Cardiac muscle cell (in vitro differentiated cells and primary cell): ENCODE results near the gene PLCD4. TPM values are rescaled to one million over a fixed set of nuclear protein-coding genes. Genes with fewer than 3 reads are reported as not detected.
A peak's percentile ranks its signal among the peaks of the same experiment; 100 is the strongest.

Experiments used
- DNase-seq, 2 donors: peaks; one replicate each; pipeline versions ENCODE4 v3.0.0 to v3.0.0-alpha.2; 2010 to 2017; ENCODE audit warnings: low read depth in 1 of 2, low spot score in 1 of 2
- H3K27ac ChIP-seq: fragments of 200-600 bp; sonication (generic); 2 replicates; pipeline ENCODE4 v1.5.1; 2016
- H3K27me3 ChIP-seq: fragments of 200-600 bp; sonication (generic); 2 replicates; pipeline ENCODE4 v1.6.0; 2016; ENCODE audit warnings: control low read depth
- H3K36me3 ChIP-seq: fragments of 200-600 bp; sonication (generic); 2 replicates; pipeline ENCODE4 v1.5.1; 2016; ENCODE audit warnings: control low read depth
- H3K4me1 ChIP-seq: fragments of 200-600 bp; sonication (generic); 2 replicates; pipeline ENCODE4 v1.8.1; 2017; ENCODE audit warnings: low read depth, mild to moderate bottlenecking, mixed run types
- H3K4me3 ChIP-seq: fragments of 200-600 bp; sonication (generic); 2 replicates; pipeline ENCODE4 v1.5.1; 2016; ENCODE audit warnings: mild to moderate bottlenecking
- H3K9me3 ChIP-seq: fragments of 200-600 bp; sonication (generic); 2 replicates; pipeline ENCODE4 v1.5.1; 2017; ENCODE audit warnings: low read depth, mild to moderate bottlenecking, control low read depth
- polyA plus RNA-seq: library from polyadenylated mRNA; unstranded; fragments of >200 nt; fragmentation: Nextera tagmentation; extraction: Ambion mirVana; gene quantifications from 2 replicates; pipeline ENCODE4 v1.2.1, GENCODE V29; 2016
- total RNA-seq: library from RNA; depleted of rRNA; stranded (reverse); fragments of >200 nt; gene quantifications from 2 replicates; pipeline ENCODE4 v1.2.3, GENCODE V29; 2016
- TF ChIP-seq, protein P1 (sequence below): IDR thresholded peaks from 2 replicates; pipeline ENCODE4 v1.5.1; 2012; ENCODE audit warnings: low read depth, mild to moderate bottlenecking, low read length

The PLCD4 gene
- total and polyA plus RNA-seq, 2 experiments from 2014 or later, result 1.6 to 3.3 TPM

DNA sequence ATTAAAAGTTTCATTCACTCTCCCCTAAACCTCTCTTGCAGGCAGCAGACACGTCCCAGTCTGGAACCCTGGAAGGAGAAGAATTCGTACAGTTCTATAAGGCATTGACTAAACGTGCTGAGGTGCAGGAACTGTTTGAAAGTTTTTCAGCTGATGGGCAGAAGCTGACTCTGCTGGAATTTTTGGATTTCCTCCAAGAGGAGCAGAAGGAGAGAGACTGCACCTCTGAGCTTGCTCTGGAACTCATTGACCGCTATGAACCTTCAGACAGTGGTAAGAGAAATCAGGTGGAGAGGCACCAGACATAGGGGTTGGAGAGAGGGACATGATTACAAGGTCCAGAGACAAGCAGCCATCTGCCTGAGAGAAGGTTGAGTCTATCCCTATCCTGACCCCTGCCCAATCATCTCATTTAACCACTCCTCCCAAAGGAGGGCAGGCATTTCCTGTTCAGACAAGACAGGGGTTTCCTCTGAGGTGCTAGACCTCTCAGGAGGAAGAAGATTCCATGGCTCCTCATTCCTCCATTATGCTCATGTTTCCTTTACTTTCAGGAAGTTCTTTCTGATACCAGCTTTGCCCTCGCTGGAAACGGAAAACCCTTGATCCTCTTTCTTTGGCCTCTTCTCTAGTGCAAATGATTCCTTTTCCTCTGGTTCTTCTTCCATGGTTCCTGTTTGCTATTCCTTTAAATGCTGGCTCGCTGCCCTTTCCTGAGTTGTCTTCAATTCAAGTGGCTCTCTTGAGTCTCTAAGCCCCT lies 15.1 kb downstream of the PLCD4 start:
- no peak overlapping the region for H3K27ac ChIP-seq
- TF ChIP-seq, protein P1, sequence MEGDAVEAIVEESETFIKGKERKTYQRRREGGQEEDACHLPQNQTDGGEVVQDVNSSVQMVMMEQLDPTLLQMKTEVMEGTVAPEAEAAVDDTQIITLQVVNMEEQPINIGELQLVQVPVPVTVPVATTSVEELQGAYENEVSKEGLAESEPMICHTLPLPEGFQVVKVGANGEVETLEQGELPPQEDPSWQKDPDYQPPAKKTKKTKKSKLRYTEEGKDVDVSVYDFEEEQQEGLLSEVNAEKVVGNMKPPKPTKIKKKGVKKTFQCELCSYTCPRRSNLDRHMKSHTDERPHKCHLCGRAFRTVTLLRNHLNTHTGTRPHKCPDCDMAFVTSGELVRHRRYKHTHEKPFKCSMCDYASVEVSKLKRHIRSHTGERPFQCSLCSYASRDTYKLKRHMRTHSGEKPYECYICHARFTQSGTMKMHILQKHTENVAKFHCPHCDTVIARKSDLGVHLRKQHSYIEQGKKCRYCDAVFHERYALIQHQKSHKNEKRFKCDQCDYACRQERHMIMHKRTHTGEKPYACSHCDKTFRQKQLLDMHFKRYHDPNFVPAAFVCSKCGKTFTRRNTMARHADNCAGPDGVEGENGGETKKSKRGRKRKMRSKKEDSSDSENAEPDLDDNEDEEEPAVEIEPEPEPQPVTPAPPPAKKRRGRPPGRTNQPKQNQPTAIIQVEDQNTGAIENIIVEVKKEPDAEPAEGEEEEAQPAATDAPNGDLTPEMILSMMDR, result no peak
- peak; percentile 31 to 54 for DNase-seq
- H3K27me3 ChIP-seq, result no peaks in the 10 kb centered on the region
- no peaks in the 10 kb centered on the region for H3K4me1 ChIP-seq
- no peaks in the 10 kb centered on the region for H3K9me3 ChIP-seq
- H3K4me3 ChIP-seq, result no peak overlapping the region
- no peaks in the 10 kb centered on the region for H3K36me3 ChIP-seq

DNA sequence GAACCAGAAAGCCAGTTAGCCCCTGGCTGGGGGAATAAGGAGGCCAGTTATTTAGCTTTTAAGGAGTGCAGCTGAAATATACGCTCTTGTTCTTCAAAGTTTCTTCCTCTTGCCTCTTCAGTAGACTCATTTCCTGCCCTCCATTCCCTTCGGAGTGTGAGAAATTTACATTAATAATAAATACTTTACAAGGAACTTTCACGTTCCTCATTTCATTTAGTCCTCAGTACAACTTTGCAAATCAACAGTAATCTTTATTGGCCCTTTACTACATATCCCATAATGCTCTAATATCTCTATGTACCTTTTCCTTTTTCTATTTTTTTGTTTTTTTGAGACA lies 15.6 kb downstream of the PLCD4 start:
- Histone ChIP-seq H3K27me3 (no peaks in the 10 kb centered on the region), H3K4me1 (no peaks in the 10 kb centered on the region), H3K27ac (no peak overlapping the region), H3K4me3 (no peak overlapping the region), H3K9me3 (no peaks in the 10 kb centered on the region), H3K36me3 (no peaks in the 10 kb centered on the region)
- TF ChIP-seq, protein P1, result no peak
- DNase-seq, result no peak

DNA sequence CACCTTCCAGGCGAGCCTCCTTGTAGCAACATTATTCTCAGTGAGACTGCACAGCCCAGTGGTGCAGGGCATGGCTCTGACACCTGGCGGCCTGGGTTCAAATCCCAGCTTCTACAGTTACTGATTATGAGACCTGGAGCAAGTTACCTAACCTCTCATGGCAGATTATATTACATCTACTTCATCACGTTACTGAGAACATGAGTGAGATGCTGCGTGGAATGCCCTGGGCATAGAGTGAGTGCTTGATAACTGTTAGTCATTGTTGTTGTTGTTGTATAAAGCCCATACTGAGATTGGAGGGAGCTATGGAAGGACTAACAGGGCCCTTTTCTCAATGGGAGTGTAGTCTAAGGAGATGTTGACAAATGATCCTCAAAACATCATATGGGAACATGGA lies 18.7 kb downstream of the PLCD4 start:
- no peak for DNase-seq
- Histone ChIP-seq H3K9me3 (no peaks in the 10 kb centered on the region), H3K36me3 (no peaks in the 10 kb centered on the region), H3K27ac (no peak overlapping the region), H3K4me3 (no peak overlapping the region), H3K27me3 (no peaks in the 10 kb centered on the region), H3K4me1 (no peaks in the 10 kb centered on the region)
- TF ChIP-seq, protein P1, result no peak

DNA sequence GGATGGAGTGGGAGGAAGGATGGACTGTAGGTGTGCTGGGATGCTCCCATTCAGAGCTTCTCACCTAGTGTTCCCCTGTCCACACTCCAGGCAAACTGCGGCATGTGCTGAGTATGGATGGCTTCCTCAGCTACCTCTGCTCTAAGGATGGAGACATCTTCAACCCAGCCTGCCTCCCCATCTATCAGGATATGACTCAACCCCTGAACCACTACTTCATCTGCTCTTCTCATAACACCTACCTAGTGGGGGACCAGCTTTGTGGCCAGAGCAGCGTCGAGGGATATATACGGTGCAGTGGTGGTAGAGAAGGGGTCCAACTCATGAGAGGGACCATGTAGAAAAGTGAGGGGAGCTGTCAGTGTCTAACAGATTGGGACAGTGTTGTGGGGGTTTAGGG lies 20.2 kb downstream of the PLCD4 start:
- Histone ChIP-seq H3K27ac (no peak overlapping the region), H3K4me3 (no peak overlapping the region), H3K4me1 (no peaks in the 10 kb centered on the region), H3K9me3 (no peaks in the 10 kb centered on the region), H3K27me3 (no peaks in the 10 kb centered on the region), H3K36me3 (no peaks in the 10 kb centered on the region)
- TF ChIP-seq, protein P1, result no peak
- DNase-seq, result no peak

DNA sequence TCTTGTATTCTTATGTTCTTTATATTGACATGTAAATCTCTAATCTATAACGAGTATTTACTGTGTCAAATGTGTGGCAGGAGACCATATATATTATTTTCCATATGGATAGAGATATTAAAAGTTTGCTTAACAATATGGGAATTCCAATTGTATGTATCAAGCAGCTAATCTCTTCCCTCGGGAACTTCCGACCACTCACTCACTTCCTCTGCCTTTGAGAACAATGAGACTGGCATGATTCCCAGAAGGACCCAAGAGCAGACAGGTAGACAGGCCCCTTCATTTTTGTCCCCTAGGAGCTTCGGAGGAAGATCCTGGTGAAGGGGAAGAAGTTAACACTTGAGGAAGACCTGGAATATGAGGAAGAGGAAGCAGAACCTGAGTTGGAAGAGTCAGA lies 24.1 kb downstream of the PLCD4 start:
- Histone ChIP-seq H3K4me1 (no peaks in the 10 kb centered on the region), H3K36me3 (peaks cover 15% of the 10 kb centered on the region), H3K4me3 (no peak overlapping the region), H3K27me3 (no peaks in the 10 kb centered on the region), H3K9me3 (no peaks in the 10 kb centered on the region), H3K27ac (no peak overlapping the region)
- DNase-seq, result peak in 1 of 2 donors; percentile 69
- TF ChIP-seq, protein P1, result no peak

DNA sequence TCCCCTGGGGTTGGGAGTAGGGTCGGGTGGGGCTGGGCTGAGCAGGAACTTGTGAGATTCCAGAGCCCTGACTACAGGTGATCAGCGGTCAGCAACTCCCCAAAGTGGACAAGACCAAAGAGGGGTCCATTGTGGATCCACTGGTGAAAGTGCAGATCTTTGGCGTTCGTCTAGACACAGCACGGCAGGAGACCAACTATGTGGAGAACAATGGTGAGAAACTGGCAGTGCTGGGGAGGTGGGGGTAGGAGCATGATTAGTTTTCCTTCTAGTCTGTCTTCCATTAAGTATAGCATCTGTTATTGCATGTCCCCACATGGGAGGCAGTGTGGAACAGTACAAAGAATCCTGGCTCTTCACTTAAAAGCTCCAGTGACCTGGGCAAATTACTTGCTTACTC lies 28.0 kb downstream of the PLCD4 start:
- Histone ChIP-seq H3K27ac (no peak overlapping the region), H3K4me1 (no peaks in the 10 kb centered on the region), H3K4me3 (no peak overlapping the region), H3K9me3 (no peaks in the 10 kb centered on the region), H3K27me3 (no peaks in the 10 kb centered on the region), H3K36me3 (peaks cover 39% of the 10 kb centered on the region)
- TF ChIP-seq, protein P1, result no peak
- no peak for DNase-seq
